ENCODE results near the gene MCTP1.

DNA sequence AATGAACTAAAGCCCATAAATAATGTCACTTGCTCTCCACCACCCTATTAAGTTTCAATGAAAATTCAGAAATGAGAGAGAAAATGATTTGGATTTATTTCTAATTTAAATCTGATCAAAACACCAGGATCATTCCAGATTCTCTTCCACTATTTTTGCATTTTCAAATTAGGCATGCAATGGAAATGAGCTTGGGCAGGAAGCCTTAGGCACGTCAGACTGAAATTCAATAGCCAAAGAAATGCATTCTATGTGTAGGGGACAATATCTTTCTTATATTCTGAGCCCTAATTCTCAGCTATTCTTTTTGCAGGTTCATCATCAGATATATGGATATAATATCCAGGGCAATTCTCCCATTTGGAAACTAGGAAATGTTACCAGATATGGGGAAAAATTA, 132.8 kb downstream of the MCTP1 start:
- TF ChIP-seq CTCF (IDR thresholded peaks at IDR 0.05) = no peak
- TF ChIP-seq POLR2A (IDR thresholded peaks at IDR 0.05) = no peak
- no peak for TF ChIP-seq POLR2AphosphoS5 (IDR thresholded peaks at IDR 0.05)
